Measurements from ENCODE around the gene NTN3. TPM values are rescaled to one million over a fixed set of nuclear protein-coding genes. Genes with fewer than 3 reads are reported as not detected.

NTN3 gene
- total RNA-seq, 1 experiment from 2014 or later, result 0.87 TPM

GRCh38 chr16:2457946-2458345 is 13.2 kb upstream of the NTN3 start:
- BruUV-seq (replicated peaks), result TSS peak; percentile 19
- Histone ChIP-seq H3K36me3 (ENCODE audit: low read depth) (0 out of 2 replicates have a peak, but pooled peaks cover 4% of the 10 kb centered on the region), H3K79me2 (ENCODE audit: low read depth) (peaks cover 7% of the 10 kb centered on the region), H3K27me3 (ENCODE audit: insufficient read depth, low read depth) (no peaks in the 10 kb centered on the region), H4K20me1 (ENCODE audit: insufficient read depth) (no peaks in the 10 kb centered on the region), H3K9me2 (ENCODE audit: insufficient read depth) (no peaks in the 10 kb centered on the region), H3K9me3 (ENCODE audit: insufficient read depth, low read depth) (no peaks in the 10 kb centered on the region), H2AFZ (no peak overlapping the region), H3F3A (ENCODE audit: insufficient read depth, low read depth) (peaks cover 40% of the 10 kb centered on the region), H3K4me2 (no peak overlapping the region), H3K4me1 (replicated peaks; ENCODE audit: insufficient read depth) (peaks cover 10% of the 10 kb centered on the region), H3K4me3 (no peak overlapping the region), H3K27ac (no peak overlapping the region)
- CTCF ChIA-PET, result interaction anchor here (0.7 kb wide), 1 partner anchor 28 kb away, joined by 3 read pairs; no protein-coding TSS in a partner anchor
- intact Hi-C loops (cut with micrococcal nuclease; ENCODE audit: unreplicated experiment), result no loop called here
- TF ChIP-seq EZH2 (IDR thresholded peaks at IDR 0.05; ENCODE audit: low read depth) (no peak), CTCF (conservative IDR thresholded peaks at IDR 0.05) (no peak)
- peak in 1 of 2 experiments; percentile 26 for DNase-seq
- POLR2A ChIA-PET (ENCODE audit: unreplicated experiment), result no interaction called here

DNA sequence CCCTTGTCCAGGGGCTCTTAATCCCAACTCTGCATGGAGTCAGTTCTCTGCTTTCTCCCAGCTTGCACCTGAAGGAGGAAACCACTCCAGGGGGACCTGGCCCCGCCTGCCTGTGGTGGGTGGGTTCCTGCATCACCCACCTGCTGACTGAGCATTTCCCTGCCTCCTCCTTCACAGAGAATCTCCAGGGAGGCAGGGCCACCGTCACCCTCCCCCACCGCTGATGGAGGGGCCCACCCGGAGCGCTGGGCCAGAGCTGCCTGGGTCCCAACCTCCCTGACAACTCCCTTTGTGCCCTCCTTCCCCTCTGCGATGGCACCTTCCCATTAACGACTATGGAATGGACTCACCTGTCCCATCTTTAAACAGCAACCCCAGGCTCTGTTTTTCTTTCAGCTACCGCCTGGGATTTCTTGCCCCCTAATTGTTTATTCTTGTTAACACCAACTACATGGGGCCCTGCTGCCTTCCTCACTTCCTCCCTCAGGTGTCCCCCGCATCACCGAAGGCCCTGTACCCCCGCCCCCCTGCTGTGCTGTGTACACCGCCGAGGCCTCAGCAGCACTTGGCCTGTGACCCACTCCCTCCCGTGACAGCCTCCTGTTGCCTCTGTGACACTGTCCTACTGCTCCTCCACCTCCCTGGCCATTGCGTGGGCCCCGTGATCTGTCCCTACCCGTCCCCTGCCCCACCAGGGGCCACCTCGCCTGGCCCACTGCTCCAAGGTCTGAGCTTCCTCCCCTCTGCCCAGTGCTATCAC is 12.0 kb upstream of the NTN3 start:
- peak overlapping the region; percentile 94 for H3K4me2 ChIP-seq
- no peaks in the 10 kb centered on the region for H3K36me3 ChIP-seq (ENCODE audit: low read depth)
- H3F3A ChIP-seq (ENCODE audit: insufficient read depth, low read depth), result peaks cover 40% of the 10 kb centered on the region
- H2AFZ ChIP-seq, result peak overlapping the region; percentile 80
- TF ChIP-seq CTCF (conservative IDR thresholded peaks at IDR 0.05) (no peak), EZH2 (IDR thresholded peaks at IDR 0.05; ENCODE audit: low read depth) (no peak)
- CTCF ChIA-PET, result interaction anchor here (0.6 to 1.1 kb wide), 3 partner anchors 16 to 234 kb away, joined by 3 to 4 read pairs (median 3); partner anchors contain the start of gene TBC1D24
- POLR2A ChIA-PET (ENCODE audit: unreplicated experiment), result interaction anchor here (0.6 to 1.2 kb wide), 3 partner anchors 9 to 965 kb away, joined by 4 to 16 read pairs (median 6); no protein-coding TSS in a partner anchor
- H3K4me3 ChIP-seq, result peak overlapping the region; percentile 61
- H4K20me1 ChIP-seq (ENCODE audit: insufficient read depth), result 0 out of 2 replicates have a peak, but pooled peaks cover 4% of the 10 kb centered on the region
- peaks cover 7% of the 10 kb centered on the region for H3K79me2 ChIP-seq (ENCODE audit: low read depth)
- H3K9me2 ChIP-seq (ENCODE audit: insufficient read depth), result no peaks in the 10 kb centered on the region
- no TSS peak for BruUV-seq (replicated peaks)
- peaks cover 19% of the 10 kb centered on the region for H3K4me1 ChIP-seq (replicated peaks; ENCODE audit: insufficient read depth)
- intact Hi-C loops (cut with micrococcal nuclease; ENCODE audit: unreplicated experiment), result no loop called here
- DNase-seq, result no peak
- H3K9me3 ChIP-seq (ENCODE audit: insufficient read depth, low read depth), result no peaks in the 10 kb centered on the region
- H3K27me3 ChIP-seq (ENCODE audit: insufficient read depth, low read depth), result no peaks in the 10 kb centered on the region
- no peak overlapping the region for H3K27ac ChIP-seq

GRCh38 chr16:2459647-2460390 is 11.3 kb upstream of the NTN3 start, which contains the start of gene TEDC2:
Gene TEDC2 (plus strand): TSS chr16:2460109. CDS start chr16:2460145, 36 bp downstream.
- 0 out of 2 replicates have a peak, but pooled peaks cover 4% of the 10 kb centered on the region for H4K20me1 ChIP-seq (ENCODE audit: insufficient read depth)
- no peaks in the 10 kb centered on the region for H3K9me2 ChIP-seq (ENCODE audit: insufficient read depth)
- TF ChIP-seq CTCF (conservative IDR thresholded peaks at IDR 0.05) (no peak), EZH2 (IDR thresholded peaks at IDR 0.05; ENCODE audit: low read depth) (no peak)
- no peak within 1 kb of the TSS for H3K27ac ChIP-seq
- H3K79me2 ChIP-seq (ENCODE audit: low read depth), result peaks cover 7% of the 10 kb centered on the region
- ChIA-PET POLR2A (ENCODE audit: unreplicated experiment) (interaction anchor here (0.6 to 1.2 kb wide), 5 partner anchors 9 to 966 kb away, joined by 4 to 16 read pairs (median 6); no protein-coding TSS in a partner anchor), CTCF (interaction anchor here (0.6 to 1.1 kb wide), 2 partner anchors 41 to 235 kb away, joined by 3 read pairs; no protein-coding TSS in a partner anchor)
- peaks cover 40% of the 10 kb centered on the region for H3F3A ChIP-seq (ENCODE audit: insufficient read depth, low read depth)
- peak within 1 kb of the TSS; percentile 80 for H2AFZ ChIP-seq
- H3K36me3 ChIP-seq (ENCODE audit: low read depth), result no peaks in the 10 kb centered on the region
- H3K4me2 ChIP-seq, result peak within 1 kb of the TSS; percentile 94
- peaks cover 19% of the 10 kb centered on the region for H3K4me1 ChIP-seq (replicated peaks; ENCODE audit: insufficient read depth)
- intact Hi-C loops (cut with micrococcal nuclease; ENCODE audit: unreplicated experiment), result no loop called here
- H3K27me3 ChIP-seq (ENCODE audit: insufficient read depth, low read depth), result no peaks in the 10 kb centered on the region
- peak within 1 kb of the TSS; percentile 61 for H3K4me3 ChIP-seq
- no peaks in the 10 kb centered on the region for H3K9me3 ChIP-seq (ENCODE audit: insufficient read depth, low read depth)
- DNase-seq, result peak; percentile 88 to 98
- BruUV-seq (replicated peaks), result no TSS peak
